Uterus (tissue), 2 donors: ENCODE measurements around the gene DSG1.

Experiments used
- CTCF ChIP-seq, 4 experiments: fragments of 200-600 bp in 2 of 4; fragments of 450-650 bp in 2 of 4; sonication (generic) in 2 of 4; IDR thresholded peaks; one replicate each; pipeline ENCODE4 v1.5.1; 2016 to 2019; ENCODE audit warnings: antibody characterized with exemption in 4 of 4, mild to moderate bottlenecking in 2 of 4, moderate library complexity in 1 of 4
- POLR2A ChIP-seq, 2 donors: fragments of 450-650 bp; IDR thresholded peaks; one replicate each; pipeline ENCODE4 v1.6.1; 2016; ENCODE audit warnings: antibody characterized with exemption in 2 of 2, mild to moderate bottlenecking in 1 of 2, moderate library complexity in 1 of 2

- TF ChIP-seq CTCF (IDR thresholded peaks at IDR 0.05) (no peak), POLR2A (IDR thresholded peaks at IDR 0.05) (no peak)
Measured at GRCh38 chr18:31369478-31369877, 51.5 kb downstream of the DSG1 start.
